Activated naive CD4-positive, alpha-beta T cell treated with anti-CD3 and anti-CD28 coated beads, Interleukin-2, amount 50 U/mL, for 24 hours (primary cell): Measurements from ENCODE around the gene PNMT.
"Not testable (repeated sequence)": the region's sequence is repeated elsewhere in the genome, so short reads cannot be mapped to it uniquely, and the experiment has no call there.

Experiments used
- H3K27ac Mint-ChIP-seq: one replicate; pipeline ENCODE4 v1.8.0; 2021; ENCODE audit warnings: mild to moderate bottlenecking, mixed read lengths
- H3K27me3 Mint-ChIP-seq: one replicate; pipeline ENCODE4 v1.8.0; 2021; ENCODE audit warnings: mixed read lengths
- H3K36me3 Mint-ChIP-seq: one replicate; pipeline ENCODE4 v1.8.0; 2021; ENCODE audit warnings: mixed read lengths
- H3K4me1 Mint-ChIP-seq: one replicate; pipeline ENCODE4 v1.8.0; 2021; ENCODE audit warnings: mixed read lengths
- H3K4me3 Mint-ChIP-seq: one replicate; pipeline ENCODE4 v1.8.0; 2021; ENCODE audit warnings: mild to moderate bottlenecking, mixed read lengths
- H3K9me3 Mint-ChIP-seq: one replicate; pipeline ENCODE4 v1.8.0; 2021; ENCODE audit warnings: mixed read lengths

Gene PNMT

GRCh38 chr17:39679521-39680192, 11.4 kb downstream of the PNMT start:
- Mint-ChIP-seq H3K4me3 (peak overlapping the region; percentile 15), H3K27me3 (no peaks in the 10 kb centered on the region), H3K27ac (peak overlapping the region; percentile 96), H3K9me3 (no peaks in the 10 kb centered on the region), H3K4me1 (peaks cover 64% of the 10 kb centered on the region), H3K36me3 (peaks cover 6% of the 10 kb centered on the region)

- Mint-ChIP-seq H3K36me3 (peaks cover 10% of the 10 kb centered on the region), H3K27ac (no peak overlapping the region), H3K9me3 (no peaks in the 10 kb centered on the region), H3K4me3 (no peak overlapping the region), H3K4me1 (peaks cover 52% of the 10 kb centered on the region), H3K27me3 (no peaks in the 10 kb centered on the region)
Measured at GRCh38 chr17:39683295-39683939, 15.2 kb downstream of the PNMT start.

GRCh38 chr17:39684369-39685192, 16.3 kb downstream of the PNMT start:
- Mint-ChIP-seq H3K27me3 (no peaks in the 10 kb centered on the region), H3K27ac (peak overlapping the region; percentile 35), H3K4me3 (no peak overlapping the region), H3K9me3 (no peaks in the 10 kb centered on the region), H3K4me1 (peaks cover 48% of the 10 kb centered on the region), H3K36me3 (peaks cover 13% of the 10 kb centered on the region)

GRCh38 chr17:39687101-39687545, 18.9 kb downstream of the PNMT start:
- Mint-ChIP-seq H3K27me3 (no peaks in the 10 kb centered on the region), H3K4me3 (peak overlapping the region; percentile 99), H3K27ac (peak overlapping the region; percentile 96), H3K4me1 (peaks cover 31% of the 10 kb centered on the region), H3K9me3 (no peaks in the 10 kb centered on the region), H3K36me3 (peaks cover 11% of the 10 kb centered on the region)

GRCh38 chr17:39687546-39688474, 19.6 kb downstream of the PNMT start, which contains the start of gene PGAP3:
Gene PGAP3 (minus strand): TSS chr17:39688057. CDS start chr17:39688014, 43 bp downstream.
- Mint-ChIP-seq H3K27me3 (no peaks in the 10 kb centered on the region), H3K4me3 (peak within 1 kb of the TSS; percentile 99), H3K27ac (peak within 1 kb of the TSS; percentile 96), H3K9me3 (no peaks in the 10 kb centered on the region), H3K4me1 (peaks cover 31% of the 10 kb centered on the region), H3K36me3 (peaks cover 9% of the 10 kb centered on the region)

GRCh38 chr17:39688475-39688835, 20.2 kb downstream of the PNMT start:
- peaks cover 9% of the 10 kb centered on the region for H3K36me3 Mint-ChIP-seq
- peaks cover 28% of the 10 kb centered on the region for H3K4me1 Mint-ChIP-seq
- peak overlapping the region; percentile 99 for H3K4me3 Mint-ChIP-seq
- H3K27me3 Mint-ChIP-seq = no peaks in the 10 kb centered on the region
- H3K9me3 Mint-ChIP-seq = no peaks in the 10 kb centered on the region
- peak overlapping the region; percentile 96 for H3K27ac Mint-ChIP-seq

GRCh38 chr17:39688945-39689344, 20.7 kb downstream of the PNMT start:
- H3K27ac Mint-ChIP-seq = no peak overlapping the region
- H3K9me3 Mint-ChIP-seq = no peaks in the 10 kb centered on the region
- H3K36me3 Mint-ChIP-seq = peaks cover 9% of the 10 kb centered on the region
- H3K4me3 Mint-ChIP-seq = peak overlapping the region; percentile 99
- peaks cover 28% of the 10 kb centered on the region for H3K4me1 Mint-ChIP-seq
- no peaks in the 10 kb centered on the region for H3K27me3 Mint-ChIP-seq

GRCh38 chr17:39694593-39694992, 26.3 kb downstream of the PNMT start:
- H3K4me1 Mint-ChIP-seq = peaks cover 6% of the 10 kb centered on the region
- H3K27ac Mint-ChIP-seq = no peak overlapping the region

GRCh38 chr17:39695089-39695474, 26.8 kb downstream of the PNMT start:
- Mint-ChIP-seq H3K9me3 (no peaks in the 10 kb centered on the region), H3K27me3 (peaks cover 12% of the 10 kb centered on the region), H3K4me3 (no peak overlapping the region), H3K36me3 (peaks cover 3% of the 10 kb centered on the region), H3K4me1 (peaks cover 9% of the 10 kb centered on the region), H3K27ac (no peak overlapping the region)

More at GRCh38 chr17:39694593-39694992, 26.3 kb downstream of the PNMT start:
- Mint-ChIP-seq H3K4me3 (no peak overlapping the region), H3K9me3 (no peaks in the 10 kb centered on the region), H3K36me3 (peaks cover 3% of the 10 kb centered on the region), H3K27me3 (peaks cover 9% of the 10 kb centered on the region)

GRCh38 chr17:39696731-39697130, 28.5 kb downstream of the PNMT start:
- Mint-ChIP-seq H3K4me3 (no peak overlapping the region), H3K36me3 (peaks cover 5% of the 10 kb centered on the region), H3K27ac (no peak overlapping the region), H3K27me3 (peaks cover 21% of the 10 kb centered on the region), H3K9me3 (no peaks in the 10 kb centered on the region), H3K4me1 (peaks cover 9% of the 10 kb centered on the region)

- peaks cover 9% of the 10 kb centered on the region for H3K4me1 Mint-ChIP-seq
- no peak overlapping the region for H3K4me3 Mint-ChIP-seq
- H3K9me3 Mint-ChIP-seq = no peaks in the 10 kb centered on the region
- peaks cover 23% of the 10 kb centered on the region for H3K27me3 Mint-ChIP-seq
- H3K36me3 Mint-ChIP-seq = peaks cover 5% of the 10 kb centered on the region
- no peak overlapping the region for H3K27ac Mint-ChIP-seq
Measured at GRCh38 chr17:39697961-39698360, 29.7 kb downstream of the PNMT start.

- not testable (repeated sequence) for H3K36me3 Mint-ChIP-seq, H3K9me3 Mint-ChIP-seq, H3K27ac Mint-ChIP-seq, H3K4me1 Mint-ChIP-seq
- Mint-ChIP-seq H3K4me3 (peak overlapping the region; percentile 44), H3K27me3 (peaks cover 23% of the 10 kb centered on the region)
Measured at GRCh38 chr17:39699157-39699817, 31.0 kb downstream of the PNMT start.

- Mint-ChIP-seq H3K27me3 (peaks cover 23% of the 10 kb centered on the region), H3K4me1 (peaks cover 9% of the 10 kb centered on the region), H3K36me3 (peaks cover 5% of the 10 kb centered on the region), H3K27ac (no peak within 1 kb of the TSS), H3K4me3 (peak within 1 kb of the TSS; percentile 44), H3K9me3 (no peaks in the 10 kb centered on the region)
Measured at GRCh38 chr17:39699818-39700147, 31.5 kb downstream of the PNMT start, which contains the start of gene ERBB2. Gene ERBB2 (plus strand): TSS chr17:39700064. CDS start chr17:39700239, 175 bp downstream.

GRCh38 chr17:39700148-39700987, 32.1 kb downstream of the PNMT start:
- H3K36me3 Mint-ChIP-seq = peaks cover 3% of the 10 kb centered on the region
- no peaks in the 10 kb centered on the region for H3K9me3 Mint-ChIP-seq
- H3K27me3 Mint-ChIP-seq = peaks cover 23% of the 10 kb centered on the region
- no peak overlapping the region for H3K27ac Mint-ChIP-seq
- peaks cover 9% of the 10 kb centered on the region for H3K4me1 Mint-ChIP-seq
- no peak overlapping the region for H3K4me3 Mint-ChIP-seq
